IPS-18c (cell line): Measurements from ENCODE around the gene LRRC23.
"Not testable (repeated sequence)": the region's sequence is repeated elsewhere in the genome, so short reads cannot be mapped to it uniquely, and the experiment has no call there.

ENCODE experiments used
- H3K4me3 ChIP-seq: 2 replicates; pipeline ENCODE4 v1.7.0; 2013; ENCODE audit warnings: low read depth, mild to moderate bottlenecking, low read length, moderate library complexity; ENCODE audit not compliant: insufficient read depth
- H3K9me3 ChIP-seq: one replicate; pipeline ENCODE4 v1.6.1; 2013; ENCODE audit warnings: mild to moderate bottlenecking, low read length, moderate library complexity; ENCODE audit not compliant: control insufficient read depth, insufficient read depth

The LRRC23 gene

GRCh38 chr12:6892683-6893082 lies 11.9 kb upstream of the LRRC23 start:
- H3K9me3 ChIP-seq, H3K4me3 ChIP-seq: not testable (repeated sequence)

- H3K4me3 ChIP-seq, result no peak overlapping the region
- no peaks in the 10 kb centered on the region for H3K9me3 ChIP-seq
Measured at GRCh38 chr12:6894321-6894720, 10.3 kb upstream of the LRRC23 start.

GRCh38 chr12:6896846-6897435 lies 7.7 kb upstream of the LRRC23 start:
- Histone ChIP-seq H3K4me3 (no peak overlapping the region), H3K9me3 (no peaks in the 10 kb centered on the region)

GRCh38 chr12:6899427-6899826 lies 5.2 kb upstream of the LRRC23 start:
- Histone ChIP-seq H3K4me3 (no peak overlapping the region), H3K9me3 (no peaks in the 10 kb centered on the region)

GRCh38 chr12:6899837-6900519 lies 4.6 kb upstream of the LRRC23 start:
- Histone ChIP-seq H3K9me3 (no peaks in the 10 kb centered on the region), H3K4me3 (no peak overlapping the region)

- no peak overlapping the region for H3K4me3 ChIP-seq
- no peaks in the 10 kb centered on the region for H3K9me3 ChIP-seq
Measured at GRCh38 chr12:6902448-6902847, 2.2 kb upstream of the LRRC23 start.

- Histone ChIP-seq H3K9me3 (no peaks in the 10 kb centered on the region), H3K4me3 (no peak overlapping the region)
Measured at GRCh38 chr12:6903722-6904121, 900 bp upstream of the LRRC23 start.

GRCh38 chr12:6905414-6906040 lies 905 bp downstream of the LRRC23 start:
- peak overlapping the region; percentile 52; the same call in 1 of the 2 replicates for H3K4me3 ChIP-seq
- H3K9me3 ChIP-seq, result no peaks in the 10 kb centered on the region

- not testable (repeated sequence) for H3K9me3 ChIP-seq, H3K4me3 ChIP-seq
Measured at GRCh38 chr12:6908141-6908540, 3.5 kb downstream of the LRRC23 start.

GRCh38 chr12:6909421-6910145 lies 5.0 kb downstream of the LRRC23 start:
- Histone ChIP-seq H3K9me3 (no peaks in the 10 kb centered on the region), H3K4me3 (no peak overlapping the region)

GRCh38 chr12:6912164-6912935 lies 7.7 kb downstream of the LRRC23 start:
- Histone ChIP-seq H3K4me3 (no peak overlapping the region), H3K9me3 (no peaks in the 10 kb centered on the region)

GRCh38 chr12:6914246-6914946 lies 9.8 kb downstream of the LRRC23 start, which contains the start of gene ENO2:
ENO2 (plus strand) TSS chr12:6914580; CDS start chr12:6915833, 1,253 bp downstream.
- no peaks in the 10 kb centered on the region for H3K9me3 ChIP-seq
- peak within 1 kb of the TSS; percentile 74 for H3K4me3 ChIP-seq

- H3K9me3 ChIP-seq, result no peaks in the 10 kb centered on the region
Measured at GRCh38 chr12:6914947-6915788, 10.5 kb downstream of the LRRC23 start.

GRCh38 chr12:6915789-6916285 lies 11.2 kb downstream of the LRRC23 start:
- Histone ChIP-seq H3K4me3 (peak overlapping the region; percentile 31; the same call in 1 of the 2 replicates), H3K9me3 (no peaks in the 10 kb centered on the region)

More at GRCh38 chr12:6914947-6915788, 10.5 kb downstream of the LRRC23 start:
- peak overlapping the region; percentile 74 for H3K4me3 ChIP-seq

GRCh38 chr12:6916426-6917200 lies 12.0 kb downstream of the LRRC23 start:
- H3K4me3 ChIP-seq, result 0 out of 2 replicates have a peak overlapping the region, but pooled peaks have one; percentile 31
- no peaks in the 10 kb centered on the region for H3K9me3 ChIP-seq
